Testis (tissue), 3 donors: ENCODE results near the gene PCDHGA8. TPM values are rescaled to one million over a fixed set of nuclear protein-coding genes. Genes with fewer than 3 reads are reported as not detected.
A peak's percentile ranks its signal among the peaks of the same experiment; 100 is the strongest.

Experiments used
- DNase-seq: peaks from one replicate; pipeline ENCODE4 v3.0.0-alpha.2; 2019
- H3K27ac ChIP-seq, 2 donors: fragments of 200-600 bp; sonication (generic); one replicate each; pipeline ENCODE4 v1.5.1; 2019
- H3K27me3 ChIP-seq: fragments of 200-600 bp; sonication (generic); one replicate; pipeline ENCODE4 v1.5.1; 2019
- H3K36me3 ChIP-seq: fragments of 200-600 bp; sonication (generic); one replicate; pipeline ENCODE4 v1.5.1; 2017; ENCODE audit warnings: low read depth; ENCODE audit errors: missing control alignments
- H3K4me1 ChIP-seq: fragments of 200-600 bp; sonication (generic); one replicate; pipeline ENCODE4 v1.5.1; 2019
- H3K4me3 ChIP-seq, 2 donors: fragments of 200-600 bp; sonication (generic); one replicate each; pipeline ENCODE4 v1.5.1; 2017 to 2019
- H3K9me3 ChIP-seq: fragments of 200-600 bp; sonication (generic); one replicate; pipeline ENCODE4 v1.5.1; 2017
- POLR2A ChIP-seq: fragments of 450-650 bp; IDR thresholded peaks from one replicate; pipeline ENCODE4 v1.6.1; 2017; ENCODE audit warnings: antibody characterized with exemption, mild to moderate bottlenecking, moderate library complexity
- WGBS, 2 donors: methylation state at CpG; one replicate each; pipeline ENCODE4 v1.1.5; 2018; 5-methylcytosine and 5-hydroxymethylcytosine counted together
- intact Hi-C: fragments of 100-400 bp; cut with DNase I; formaldehyde crosslinking; loops from one replicate; pipeline ENCODE4 v1.15.1; 2023; ENCODE audit warnings: low total_unique reads
- polyA plus RNA-seq: library from polyadenylated mRNA; stranded (reverse); fragments of 350-450 nt; fragmentation: Illumina TruSeq; extraction: RNeasy Lipid Tissue Mini Kit (QIAGEN cat#74804); gene quantifications from one replicate; pipeline ENCODE4 v1.2.3, GENCODE V29; 2014; ENCODE audit warnings: low read depth, low replicate concordance; ENCODE audit not compliant: insufficient read depth
- total RNA-seq, 2 donors: library from RNA; depleted of rRNA; stranded (reverse); fragments of >200 nt; gene quantifications; one replicate each; pipeline ENCODE4 v1.2.3, GENCODE V29; 2016
- TF ChIP-seq, protein P1 (sequence below), 3 experiments: fragments of 450-650 bp in 2 of 3; fragments of 200-600 bp in 1 of 3; sonication (generic) in 1 of 3; IDR thresholded peaks; one replicate each; pipeline ENCODE4 v1.5.1; 2016 to 2019; ENCODE audit warnings: antibody characterized with exemption in 3 of 3, mild to moderate bottlenecking in 2 of 3, moderate library complexity in 1 of 3

PCDHGA8 gene
- total and polyA plus RNA-seq, 3 donors from 2014 or later: 0.15 to 8.2 (median 8.2) TPM

- no peaks in the 10 kb centered on the region for H3K27me3 ChIP-seq
- intact Hi-C loops: no loop called here
- H3K36me3 ChIP-seq: no peaks in the 10 kb centered on the region
- no peaks in the 10 kb centered on the region for H3K4me1 ChIP-seq
- H3K9me3 ChIP-seq: no peaks in the 10 kb centered on the region
- no peak overlapping the region for H3K4me3 ChIP-seq
- DNase-seq: no peak
- 23 to 41% methylated on average over 22 to 24 of the region's 24 CpGs for WGBS, 2 donors
- no peak overlapping the region for H3K27ac ChIP-seq
- TF ChIP-seq, protein P1, sequence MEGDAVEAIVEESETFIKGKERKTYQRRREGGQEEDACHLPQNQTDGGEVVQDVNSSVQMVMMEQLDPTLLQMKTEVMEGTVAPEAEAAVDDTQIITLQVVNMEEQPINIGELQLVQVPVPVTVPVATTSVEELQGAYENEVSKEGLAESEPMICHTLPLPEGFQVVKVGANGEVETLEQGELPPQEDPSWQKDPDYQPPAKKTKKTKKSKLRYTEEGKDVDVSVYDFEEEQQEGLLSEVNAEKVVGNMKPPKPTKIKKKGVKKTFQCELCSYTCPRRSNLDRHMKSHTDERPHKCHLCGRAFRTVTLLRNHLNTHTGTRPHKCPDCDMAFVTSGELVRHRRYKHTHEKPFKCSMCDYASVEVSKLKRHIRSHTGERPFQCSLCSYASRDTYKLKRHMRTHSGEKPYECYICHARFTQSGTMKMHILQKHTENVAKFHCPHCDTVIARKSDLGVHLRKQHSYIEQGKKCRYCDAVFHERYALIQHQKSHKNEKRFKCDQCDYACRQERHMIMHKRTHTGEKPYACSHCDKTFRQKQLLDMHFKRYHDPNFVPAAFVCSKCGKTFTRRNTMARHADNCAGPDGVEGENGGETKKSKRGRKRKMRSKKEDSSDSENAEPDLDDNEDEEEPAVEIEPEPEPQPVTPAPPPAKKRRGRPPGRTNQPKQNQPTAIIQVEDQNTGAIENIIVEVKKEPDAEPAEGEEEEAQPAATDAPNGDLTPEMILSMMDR (IDR thresholded peaks at IDR 0.05): no peak
- TF ChIP-seq POLR2A: no peak
Measured at GRCh38 chr5:141355641-141356040, 36.8 kb upstream of the PCDHGA8 start.

GRCh38 chr5:141356133-141356532 lies 36.3 kb upstream of the PCDHGA8 start:
- 39 to 56% methylated on average over 5 of the region's 5 CpGs for WGBS, 2 donors
- Histone ChIP-seq H3K4me1 (no peaks in the 10 kb centered on the region), H3K4me3 (no peak overlapping the region), H3K9me3 (no peaks in the 10 kb centered on the region), H3K36me3 (no peaks in the 10 kb centered on the region), H3K27me3 (no peaks in the 10 kb centered on the region), H3K27ac (no peak overlapping the region)
- DNase-seq: no peak
- TF ChIP-seq, protein P1 (IDR thresholded peaks at IDR 0.05): no peak
- intact Hi-C loops: no loop called here

- no peak overlapping the region for H3K27ac ChIP-seq
- no peak for TF ChIP-seq POLR2A
- TF ChIP-seq, protein P1 (IDR thresholded peaks at IDR 0.05): no peak
- no peaks in the 10 kb centered on the region for H3K27me3 ChIP-seq
- H3K9me3 ChIP-seq: no peaks in the 10 kb centered on the region
- no peaks in the 10 kb centered on the region for H3K36me3 ChIP-seq
- H3K4me1 ChIP-seq: no peaks in the 10 kb centered on the region
- no peak overlapping the region for H3K4me3 ChIP-seq
- DNase-seq: no peak
- intact Hi-C loops: no loop called here
- 34 to 72% methylated on average over 3 to 13 of the region's 19 CpGs for WGBS, 2 donors
Measured at GRCh38 chr5:141356950-141357349, 35.5 kb upstream of the PCDHGA8 start.

DNA sequence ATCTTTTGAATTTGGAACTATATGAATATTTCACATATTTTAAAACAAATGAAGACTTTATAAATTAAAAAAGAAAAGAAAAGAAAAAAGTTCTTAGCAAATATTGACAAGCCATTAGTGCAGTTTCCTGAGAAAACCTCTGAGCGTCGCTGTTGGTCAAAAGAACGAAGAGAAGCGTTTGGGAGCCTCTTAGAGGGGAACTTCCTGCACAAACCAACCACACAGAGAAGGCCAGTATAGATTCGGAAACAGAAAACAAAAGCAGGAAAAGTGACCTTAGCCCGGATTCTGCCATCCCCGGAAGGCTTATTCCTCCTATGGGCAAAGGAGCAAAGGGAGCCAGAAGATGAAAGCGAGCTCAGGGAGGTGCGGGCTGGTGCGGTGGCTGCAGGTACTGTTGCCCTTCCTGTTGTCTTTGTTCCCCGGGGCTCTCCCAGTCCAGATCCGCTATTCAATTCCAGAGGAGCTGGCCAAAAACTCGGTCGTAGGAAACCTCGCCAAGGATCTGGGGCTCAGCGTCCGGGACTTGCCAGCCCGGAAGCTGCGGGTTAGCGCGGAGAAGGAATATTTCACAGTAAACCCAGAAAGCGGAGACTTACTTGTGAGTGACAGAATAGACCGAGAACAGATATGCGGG lies 32.5 kb upstream of the PCDHGA8 start, which contains the start of gene PCDHGB2:
Gene PCDHGB2, plus strand, starts transcription at position 205 of the 637 bp plus-strand sequence. Its CDS starts 142 bp downstream, at position 347.
- Histone ChIP-seq H3K4me3 (peak within 1 kb of the TSS in 1 of 2 donors; percentile 24), H3K4me1 (no peaks in the 10 kb centered on the region), H3K27me3 (no peaks in the 10 kb centered on the region), H3K9me3 (no peaks in the 10 kb centered on the region), H3K27ac (no peak within 1 kb of the TSS), H3K36me3 (no peaks in the 10 kb centered on the region)
- WGBS, 2 donors: 14 to 20% methylated on average over 24 of the region's 24 CpGs
- TF ChIP-seq POLR2A: no peak
- TF ChIP-seq, protein P1 (IDR thresholded peaks at IDR 0.05): peak in 2 of 3 experiments; percentile 17 to 39
- DNase-seq: no peak
- intact Hi-C loops: no loop called here

GRCh38 chr5:141360685-141361084 lies 31.7 kb upstream of the PCDHGA8 start:
- H3K27me3 ChIP-seq: no peaks in the 10 kb centered on the region
- no peaks in the 10 kb centered on the region for H3K9me3 ChIP-seq
- WGBS, 2 donors: 27 to 32% methylated on average over 15 of the region's 15 CpGs
- DNase-seq: no peak
- intact Hi-C loops: no loop called here
- TF ChIP-seq, protein P1 (IDR thresholded peaks at IDR 0.05): no peak
- TF ChIP-seq POLR2A: no peak
- H3K4me1 ChIP-seq: no peaks in the 10 kb centered on the region
- no peak overlapping the region for H3K4me3 ChIP-seq
- no peaks in the 10 kb centered on the region for H3K36me3 ChIP-seq
- H3K27ac ChIP-seq: no peak overlapping the region
